ENCODE results near the gene IER5L. TPM values are rescaled to one million over a fixed set of nuclear protein-coding genes. Genes with fewer than 3 reads are reported as not detected.
A peak's percentile ranks its signal among the peaks of the same experiment; 100 is the strongest.

The IER5L gene
- polyA plus RNA-seq, 1 donor: 11.6 TPM

GRCh38 chr9:129139993-129140396 lies 38.1 kb downstream of the IER5L start:
- DNase-seq: peak; percentile 96
- Histone ChIP-seq H3K4me1 (ENCODE audit: control insufficient read depth, insufficient read depth, low read length) (peaks cover 59% of the 10 kb centered on the region), H3K9me3 (ENCODE audit: control insufficient read depth, low read depth, low read length) (no peaks in the 10 kb centered on the region), H3K4me3 (ENCODE audit: low read length) (peak overlapping the region; percentile 38), H3K27me3 (ENCODE audit: control insufficient read depth, insufficient read depth, low read length) (no peaks in the 10 kb centered on the region), H3K36me3 (ENCODE audit: control insufficient read depth, insufficient read depth, low read length) (peaks cover 49% of the 10 kb centered on the region), H3K27ac (ENCODE audit: low read length) (peak overlapping the region; percentile 97)
- WGBS (ENCODE audit: insufficient coverage, low lambda C conversion rate): 7% methylated on average over 3 of the region's 11 CpGs

- Histone ChIP-seq H3K4me3 (ENCODE audit: low read length) (peak overlapping the region; percentile 38), H3K36me3 (ENCODE audit: control insufficient read depth, insufficient read depth, low read length) (peaks cover 52% of the 10 kb centered on the region), H3K9me3 (ENCODE audit: control insufficient read depth, low read depth, low read length) (no peaks in the 10 kb centered on the region), H3K27ac (ENCODE audit: low read length) (peak overlapping the region; percentile 97), H3K4me1 (ENCODE audit: control insufficient read depth, insufficient read depth, low read length) (peaks cover 59% of the 10 kb centered on the region), H3K27me3 (ENCODE audit: control insufficient read depth, insufficient read depth, low read length) (no peaks in the 10 kb centered on the region)
- WGBS (ENCODE audit: insufficient coverage, low lambda C conversion rate): no CpG with 5 or more reads among the region's 13 CpGs
- peak; percentile 74 to 85 for DNase-seq
Measured at GRCh38 chr9:129139233-129139992, 38.6 kb downstream of the IER5L start.

GRCh38 chr9:129138476-129139232 lies 39.4 kb downstream of the IER5L start:
- Histone ChIP-seq H3K27ac (ENCODE audit: low read length) (peak overlapping the region; percentile 97), H3K4me1 (ENCODE audit: control insufficient read depth, insufficient read depth, low read length) (peaks cover 56% of the 10 kb centered on the region), H3K4me3 (ENCODE audit: low read length) (no peak overlapping the region), H3K9me3 (ENCODE audit: control insufficient read depth, low read depth, low read length) (no peaks in the 10 kb centered on the region), H3K27me3 (ENCODE audit: control insufficient read depth, insufficient read depth, low read length) (no peaks in the 10 kb centered on the region), H3K36me3 (ENCODE audit: control insufficient read depth, insufficient read depth, low read length) (peaks cover 46% of the 10 kb centered on the region)
- no CpG with 5 or more reads among the region's 21 CpGs for WGBS (ENCODE audit: insufficient coverage, low lambda C conversion rate)
- peak; percentile 72 to 82 for DNase-seq

- Histone ChIP-seq H3K27me3 (ENCODE audit: control insufficient read depth, insufficient read depth, low read length) (no peaks in the 10 kb centered on the region), H3K36me3 (ENCODE audit: control insufficient read depth, insufficient read depth, low read length) (peaks cover 45% of the 10 kb centered on the region), H3K4me1 (ENCODE audit: control insufficient read depth, insufficient read depth, low read length) (peaks cover 54% of the 10 kb centered on the region), H3K4me3 (ENCODE audit: low read length) (no peak overlapping the region), H3K9me3 (ENCODE audit: control insufficient read depth, low read depth, low read length) (no peaks in the 10 kb centered on the region), H3K27ac (ENCODE audit: low read length) (peak overlapping the region; percentile 97)
- whole genome bisulfite sequencing (ENCODE audit: insufficient coverage, low lambda C conversion rate): no CpG with 5 or more reads among the region's 9 CpGs
- no peak for DNase-seq
Measured at GRCh38 chr9:129138144-129138462, 40.0 kb downstream of the IER5L start.

GRCh38 chr9:129137292-129138143 lies 40.5 kb downstream of the IER5L start:
- no peak for DNase-seq
- Histone ChIP-seq H3K27me3 (ENCODE audit: control insufficient read depth, insufficient read depth, low read length) (no peaks in the 10 kb centered on the region), H3K27ac (ENCODE audit: low read length) (peak overlapping the region; percentile 97), H3K4me3 (ENCODE audit: low read length) (no peak overlapping the region), H3K4me1 (ENCODE audit: control insufficient read depth, insufficient read depth, low read length) (peaks cover 51% of the 10 kb centered on the region), H3K36me3 (ENCODE audit: control insufficient read depth, insufficient read depth, low read length) (peaks cover 45% of the 10 kb centered on the region), H3K9me3 (ENCODE audit: control insufficient read depth, low read depth, low read length) (no peaks in the 10 kb centered on the region)
- WGBS (ENCODE audit: insufficient coverage, low lambda C conversion rate): no CpG with 5 or more reads among the region's 19 CpGs

GRCh38 chr9:129136446-129137035 lies 41.5 kb downstream of the IER5L start:
- no peak overlapping the region for H3K27ac ChIP-seq (ENCODE audit: low read length)
- no CpG with 5 or more reads among the region's 16 CpGs for WGBS (ENCODE audit: insufficient coverage, low lambda C conversion rate)

GRCh38 chr9:129135476-129135875 lies 42.6 kb downstream of the IER5L start:
- no CpG with 5 or more reads among the region's 6 CpGs for WGBS (ENCODE audit: insufficient coverage, low lambda C conversion rate)
- peaks cover 45% of the 10 kb centered on the region for H3K36me3 ChIP-seq (ENCODE audit: control insufficient read depth, insufficient read depth, low read length)

More at GRCh38 chr9:129136446-129137035, 41.5 kb downstream of the IER5L start:
- Histone ChIP-seq H3K9me3 (ENCODE audit: control insufficient read depth, low read depth, low read length) (no peaks in the 10 kb centered on the region), H3K4me1 (ENCODE audit: control insufficient read depth, insufficient read depth, low read length) (peaks cover 42% of the 10 kb centered on the region), H3K4me3 (ENCODE audit: low read length) (no peak overlapping the region), H3K27me3 (ENCODE audit: control insufficient read depth, insufficient read depth, low read length) (no peaks in the 10 kb centered on the region), H3K36me3 (ENCODE audit: control insufficient read depth, insufficient read depth, low read length) (peaks cover 45% of the 10 kb centered on the region)
- no peak for DNase-seq

GRCh38 chr9:129133082-129133481 lies 45.0 kb downstream of the IER5L start:
- WGBS (ENCODE audit: insufficient coverage, low lambda C conversion rate): no CpG with 5 or more reads among the region's 4 CpGs
- DNase-seq: peak in 1 of 2 donors; percentile 51
- H3K9me3 ChIP-seq (ENCODE audit: control insufficient read depth, low read depth, low read length): no peaks in the 10 kb centered on the region
- peak overlapping the region; percentile 51 for H3K27ac ChIP-seq (ENCODE audit: low read length)
- no peak overlapping the region for H3K4me3 ChIP-seq (ENCODE audit: low read length)
- H3K4me1 ChIP-seq (ENCODE audit: control insufficient read depth, insufficient read depth, low read length): peaks cover 10% of the 10 kb centered on the region
- H3K36me3 ChIP-seq (ENCODE audit: control insufficient read depth, insufficient read depth, low read length): peaks cover 52% of the 10 kb centered on the region
- no peaks in the 10 kb centered on the region for H3K27me3 ChIP-seq (ENCODE audit: control insufficient read depth, insufficient read depth, low read length)

More at GRCh38 chr9:129135476-129135875, 42.6 kb downstream of the IER5L start:
- DNase-seq: no peak
- Histone ChIP-seq H3K4me1 (ENCODE audit: control insufficient read depth, insufficient read depth, low read length) (peaks cover 32% of the 10 kb centered on the region), H3K27ac (ENCODE audit: low read length) (no peak overlapping the region), H3K27me3 (ENCODE audit: control insufficient read depth, insufficient read depth, low read length) (no peaks in the 10 kb centered on the region), H3K9me3 (ENCODE audit: control insufficient read depth, low read depth, low read length) (no peaks in the 10 kb centered on the region), H3K4me3 (ENCODE audit: low read length) (no peak overlapping the region)

GRCh38 chr9:129131300-129132145 lies 46.5 kb downstream of the IER5L start:
- Histone ChIP-seq H3K36me3 (ENCODE audit: control insufficient read depth, insufficient read depth, low read length) (peaks cover 49% of the 10 kb centered on the region), H3K4me1 (ENCODE audit: control insufficient read depth, insufficient read depth, low read length) (peaks cover 7% of the 10 kb centered on the region), H3K27me3 (ENCODE audit: control insufficient read depth, insufficient read depth, low read length) (no peaks in the 10 kb centered on the region), H3K27ac (ENCODE audit: low read length) (no peak overlapping the region), H3K4me3 (ENCODE audit: low read length) (no peak overlapping the region), H3K9me3 (ENCODE audit: control insufficient read depth, low read depth, low read length) (no peaks in the 10 kb centered on the region)
- no CpG with 5 or more reads among the region's 13 CpGs for WGBS (ENCODE audit: insufficient coverage, low lambda C conversion rate)
- peak; percentile 68 to 69 for DNase-seq
